ENCODE results near the gene ORAI2.
"Not testable (repeated sequence)": the region's sequence is repeated elsewhere in the genome, so short reads cannot be mapped to it uniquely, and the experiment has no call there.

ORAI2 gene

GRCh38 chr7:102451371-102452054, 18.1 kb downstream of the ORAI2 start:
- H3K4me3 ChIP-seq (ENCODE audit: control insufficient read depth, low read depth, low read length) = no peak overlapping the region
- DNase-seq (ENCODE audit: low read depth) = no peak
- TF ChIP-seq, protein P1, sequence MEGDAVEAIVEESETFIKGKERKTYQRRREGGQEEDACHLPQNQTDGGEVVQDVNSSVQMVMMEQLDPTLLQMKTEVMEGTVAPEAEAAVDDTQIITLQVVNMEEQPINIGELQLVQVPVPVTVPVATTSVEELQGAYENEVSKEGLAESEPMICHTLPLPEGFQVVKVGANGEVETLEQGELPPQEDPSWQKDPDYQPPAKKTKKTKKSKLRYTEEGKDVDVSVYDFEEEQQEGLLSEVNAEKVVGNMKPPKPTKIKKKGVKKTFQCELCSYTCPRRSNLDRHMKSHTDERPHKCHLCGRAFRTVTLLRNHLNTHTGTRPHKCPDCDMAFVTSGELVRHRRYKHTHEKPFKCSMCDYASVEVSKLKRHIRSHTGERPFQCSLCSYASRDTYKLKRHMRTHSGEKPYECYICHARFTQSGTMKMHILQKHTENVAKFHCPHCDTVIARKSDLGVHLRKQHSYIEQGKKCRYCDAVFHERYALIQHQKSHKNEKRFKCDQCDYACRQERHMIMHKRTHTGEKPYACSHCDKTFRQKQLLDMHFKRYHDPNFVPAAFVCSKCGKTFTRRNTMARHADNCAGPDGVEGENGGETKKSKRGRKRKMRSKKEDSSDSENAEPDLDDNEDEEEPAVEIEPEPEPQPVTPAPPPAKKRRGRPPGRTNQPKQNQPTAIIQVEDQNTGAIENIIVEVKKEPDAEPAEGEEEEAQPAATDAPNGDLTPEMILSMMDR (IDR thresholded peaks at IDR 0.05; ENCODE audit: control insufficient read depth, insufficient read depth, low read depth, low read length, missing control alignments) = no peak

DNA sequence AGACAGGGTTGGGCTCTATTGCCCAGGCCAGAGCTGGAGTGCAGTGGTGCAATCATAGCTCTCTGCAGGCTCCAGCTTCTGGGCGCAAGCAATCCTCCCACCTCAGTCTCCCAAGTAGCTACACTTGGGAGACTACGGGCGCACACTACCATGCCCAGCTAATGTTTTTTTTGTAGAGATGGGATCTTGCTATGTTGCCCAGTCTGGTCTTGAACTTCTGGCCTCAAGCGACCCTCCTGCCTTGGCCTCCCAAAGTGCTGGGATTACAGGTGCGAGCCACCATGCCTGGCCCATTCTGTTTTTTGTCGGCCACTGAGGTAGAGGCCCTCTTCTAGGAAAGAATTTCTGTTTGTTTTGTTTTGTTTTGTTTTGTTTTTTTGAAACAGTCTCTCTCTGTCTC, 19.1 kb downstream of the ORAI2 start:
- no peak for DNase-seq (ENCODE audit: low read depth)
- TF ChIP-seq, protein P1 (IDR thresholded peaks at IDR 0.05; ENCODE audit: control insufficient read depth, insufficient read depth, low read depth, low read length, missing control alignments) = no peak
- H3K4me3 ChIP-seq (ENCODE audit: control insufficient read depth, low read depth, low read length) = no peak overlapping the region

DNA sequence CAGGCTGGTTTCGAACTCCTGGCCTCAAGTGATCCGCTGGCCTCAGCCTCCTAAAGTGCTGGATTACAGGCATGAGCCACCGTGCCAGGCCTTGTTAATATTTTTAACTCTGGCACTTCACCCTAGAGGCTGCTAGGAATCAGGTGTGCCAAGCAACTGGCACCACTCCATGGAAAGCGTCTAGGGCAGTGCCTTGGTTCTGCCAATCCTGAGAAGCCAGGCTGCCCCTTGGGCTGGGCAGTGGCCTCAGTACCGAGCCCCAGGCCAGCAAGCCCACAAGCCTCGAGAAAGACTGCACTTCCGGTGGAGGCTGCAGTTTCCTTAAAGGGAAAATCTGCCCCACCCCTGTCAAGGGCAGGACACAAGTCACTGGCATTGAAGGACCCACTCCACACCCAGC, 19.9 kb downstream of the ORAI2 start:
- no peak for DNase-seq (ENCODE audit: low read depth)

GRCh38 chr7:102454468-102454867, 21.1 kb downstream of the ORAI2 start:
- TF ChIP-seq, protein P1 (IDR thresholded peaks at IDR 0.05; ENCODE audit: control insufficient read depth, insufficient read depth, low read depth, low read length, missing control alignments) = no peak
- DNase-seq (ENCODE audit: low read depth) = no peak
- no peak overlapping the region for H3K4me3 ChIP-seq (ENCODE audit: control insufficient read depth, low read depth, low read length)

More for the DNA sequence above, 19.9 kb downstream of the ORAI2 start:
- TF ChIP-seq, protein P1 (IDR thresholded peaks at IDR 0.05; ENCODE audit: control insufficient read depth, insufficient read depth, low read depth, low read length, missing control alignments) = no peak
- H3K4me3 ChIP-seq (ENCODE audit: control insufficient read depth, low read depth, low read length) = no peak overlapping the region

- not testable (repeated sequence) for DNase-seq (ENCODE audit: low read depth); H3K4me3 ChIP-seq (ENCODE audit: control insufficient read depth, low read depth, low read length)
Measured at GRCh38 chr7:102454932-102455331, 21.6 kb downstream of the ORAI2 start.

- TF ChIP-seq, protein P1 (IDR thresholded peaks at IDR 0.05; ENCODE audit: control insufficient read depth, insufficient read depth, low read depth, low read length, missing control alignments) = no peak
- no peak overlapping the region for H3K4me3 ChIP-seq (ENCODE audit: control insufficient read depth, low read depth, low read length)
- no peak for DNase-seq (ENCODE audit: low read depth)
Measured at GRCh38 chr7:102455596-102455995, 22.2 kb downstream of the ORAI2 start.

DNA sequence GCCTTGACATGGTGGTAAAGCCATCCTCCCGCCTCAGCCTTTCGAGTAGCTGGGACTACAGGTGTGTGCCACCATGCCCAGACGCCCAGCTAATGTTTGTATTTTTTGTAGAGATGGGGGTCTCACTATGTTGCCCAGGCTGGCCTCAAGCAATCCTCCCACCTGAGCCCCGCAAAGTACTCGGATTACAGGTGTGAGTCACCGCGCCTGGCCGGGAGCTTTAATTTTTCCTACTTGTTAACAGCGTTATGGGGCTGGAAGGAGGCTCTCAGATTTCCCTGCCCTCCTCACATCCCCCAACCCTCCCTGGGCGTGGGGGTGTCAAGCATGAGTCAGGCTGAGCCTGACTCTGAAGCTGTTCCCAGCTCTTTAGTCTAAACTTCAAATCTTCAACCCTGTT, 23.0 kb downstream of the ORAI2 start:
- TF ChIP-seq, protein P1 (IDR thresholded peaks at IDR 0.05; ENCODE audit: control insufficient read depth, insufficient read depth, low read depth, low read length, missing control alignments) = no peak
- no peak for DNase-seq (ENCODE audit: low read depth)
- no peak overlapping the region for H3K4me3 ChIP-seq (ENCODE audit: control insufficient read depth, low read depth, low read length)
